ENCODE data around the gene ITGBL1. TPM values are rescaled to one million over a fixed set of nuclear protein-coding genes. Genes with fewer than 3 reads are reported as not detected.

Gene ITGBL1
- total RNA-seq, 4 donors from 2014 or later, result 26.4 to 81.4 (median 76.1) TPM

GRCh38 chr13:101486708-101487437 is 34.4 kb downstream of the ITGBL1 start:
- WGBS, 2 donors, result 83 to 88% methylated on average over 1 of the region's 1 CpG
- TF ChIP-seq EP300 (IDR thresholded peaks at IDR 0.05) (no peak), POLR2A (IDR thresholded peaks at IDR 0.05) (no peak), CTCF (IDR thresholded peaks at IDR 0.05) (no peak)

GRCh38 chr13:101487438-101487830 is 35.0 kb downstream of the ITGBL1 start:
- no peak overlapping the region for H3K4me3 ChIP-seq
- H3K36me3 ChIP-seq, result no peaks in the 10 kb centered on the region
- WGBS, 2 donors, result 94 to 96% methylated on average over 4 of the region's 4 CpGs

More at GRCh38 chr13:101486708-101487437, 34.4 kb downstream of the ITGBL1 start:
- Histone ChIP-seq H3K9me3 (no peaks in the 10 kb centered on the region), H3K4me1 (no peaks in the 10 kb centered on the region), H3K27me3 (no peaks in the 10 kb centered on the region), H3K4me3 (no peak overlapping the region), H3K36me3 (no peaks in the 10 kb centered on the region), H3K27ac (no peak overlapping the region)
- no peak for DNase-seq (ENCODE audit: low spot score in 2 of 2)

GRCh38 chr13:101488734-101489133 is 36.3 kb downstream of the ITGBL1 start:
- Histone ChIP-seq H3K4me3 (no peak overlapping the region), H3K9me3 (no peaks in the 10 kb centered on the region), H3K36me3 (no peaks in the 10 kb centered on the region), H3K27ac (no peak overlapping the region), H3K27me3 (no peaks in the 10 kb centered on the region), H3K4me1 (no peaks in the 10 kb centered on the region)
- no peak for DNase-seq (ENCODE audit: low spot score in 2 of 2)
- 89 to 92% methylated on average over 1 of the region's 1 CpG for WGBS, 2 donors
- no peak for TF ChIP-seq CTCF (IDR thresholded peaks at IDR 0.05)
- no peak for TF ChIP-seq EP300 (IDR thresholded peaks at IDR 0.05)
- TF ChIP-seq POLR2A (IDR thresholded peaks at IDR 0.05), result no peak

More at GRCh38 chr13:101487438-101487830, 35.0 kb downstream of the ITGBL1 start:
- no peak for DNase-seq (ENCODE audit: low spot score in 2 of 2)
- no peaks in the 10 kb centered on the region for H3K4me1 ChIP-seq
- H3K27ac ChIP-seq, result no peak overlapping the region
- no peaks in the 10 kb centered on the region for H3K9me3 ChIP-seq
- TF ChIP-seq CTCF (IDR thresholded peaks at IDR 0.05), result no peak
- no peak for TF ChIP-seq EP300 (IDR thresholded peaks at IDR 0.05)
- TF ChIP-seq POLR2A (IDR thresholded peaks at IDR 0.05), result no peak
- H3K27me3 ChIP-seq, result no peaks in the 10 kb centered on the region

DNA sequence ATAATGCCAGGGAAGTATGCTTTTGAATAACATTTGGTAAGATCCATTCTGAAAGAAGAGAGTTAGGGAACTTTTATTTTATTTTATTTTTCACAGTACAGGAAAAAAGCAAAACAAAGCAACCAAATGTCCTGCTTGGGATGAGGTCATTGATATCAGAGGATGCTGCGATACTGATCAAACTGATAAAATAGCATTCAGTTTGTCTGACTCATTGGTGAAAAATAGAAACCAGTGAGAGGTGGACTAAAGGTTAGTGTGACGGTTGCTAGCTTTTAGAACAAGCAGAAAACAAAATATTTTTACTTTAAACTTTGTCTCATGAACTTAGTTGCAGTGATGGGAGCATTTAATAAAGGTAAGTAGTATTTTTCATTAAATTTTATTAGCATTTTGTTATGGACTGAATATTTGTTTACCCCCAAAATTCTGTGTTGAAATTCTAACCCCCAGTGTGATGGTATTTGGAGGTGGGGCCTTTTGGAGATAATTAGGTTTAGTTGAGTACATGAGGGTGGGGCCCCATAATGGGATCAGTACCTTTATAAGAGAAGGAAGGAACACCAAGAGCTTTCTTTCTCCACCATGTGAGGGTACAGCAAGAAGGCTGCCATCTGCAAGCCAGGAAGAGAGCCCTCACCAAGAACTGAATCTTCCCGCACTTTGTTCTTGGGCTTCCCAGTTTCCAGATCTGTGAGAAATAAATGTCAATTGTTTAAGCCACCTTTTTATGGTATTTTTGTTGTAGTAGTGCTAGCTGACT is 37.3 kb downstream of the ITGBL1 start:
- 57 to 64% methylated on average over 3 of the region's 3 CpGs for WGBS, 2 donors
- H3K27me3 ChIP-seq, result no peaks in the 10 kb centered on the region
- H3K4me1 ChIP-seq, result no peaks in the 10 kb centered on the region

More for the DNA sequence above, 37.3 kb downstream of the ITGBL1 start:
- Histone ChIP-seq H3K4me3 (no peak overlapping the region), H3K36me3 (no peaks in the 10 kb centered on the region), H3K9me3 (no peaks in the 10 kb centered on the region), H3K27ac (no peak overlapping the region)
- TF ChIP-seq EP300 (IDR thresholded peaks at IDR 0.05) (no peak), CTCF (IDR thresholded peaks at IDR 0.05) (no peak), POLR2A (IDR thresholded peaks at IDR 0.05) (no peak)
- DNase-seq (ENCODE audit: low spot score in 2 of 2), result no peak

Measured in tibial nerve (tissue), 4 donors.